Fibroblast of the aortic adventitia (primary cell): Measurements from ENCODE around the gene BST2. TPM values are rescaled to one million over a fixed set of nuclear protein-coding genes. Genes with fewer than 3 reads are reported as not detected.

ENCODE experiments used
- DNase-seq: peaks from one replicate; pipeline ENCODE4 v3.0.0-alpha.2; 2010; ENCODE audit warnings: low read depth
- H3K4me3 ChIP-seq: 2 replicates; pipeline ENCODE4 v1.5.1; 2011; ENCODE audit warnings: low read depth, mild to moderate bottlenecking, control low read depth, low read length, moderate library complexity
- CTCF ChIP-seq: IDR thresholded peaks from 2 replicates; pipeline ENCODE4 v1.5.1; 2011; ENCODE audit warnings: mild to moderate bottlenecking, low read length, control low read depth, inconsistent platforms; ENCODE audit not compliant: insufficient read depth
- total RNA-seq: library from RNA; depleted of rRNA; stranded (reverse); fragments of >200 nt; gene quantifications from 2 replicates; pipeline ENCODE4 v1.2.3, GENCODE V29; 2012; ENCODE audit warnings: low replicate concordance

Gene BST2
- total RNA-seq, 1 donor: 9.8 TPM

- DNase-seq: no peak
- H3K4me3 ChIP-seq: no peak overlapping the region
- TF ChIP-seq CTCF: no peak
These were observed 836 bp upstream of the BST2 start for GRCh38 chr19:17406046-17406886.

- no peak for TF ChIP-seq CTCF
- DNase-seq: no peak
- peak overlapping the region; percentile 31 for H3K4me3 ChIP-seq
These were observed 695 bp downstream of the BST2 start for GRCh38 chr19:17404621-17405249.

GRCh38 chr19:17404015-17404414 lies 1.4 kb downstream of the BST2 start:
- H3K4me3 ChIP-seq: no peak overlapping the region
- DNase-seq: no peak
- TF ChIP-seq CTCF: no peak

GRCh38 chr19:17402982-17403855 lies 2.2 kb downstream of the BST2 start:
- no peak overlapping the region for H3K4me3 ChIP-seq
- DNase-seq: no peak
- TF ChIP-seq CTCF: no peak

GRCh38 chr19:17401628-17402027 lies 3.8 kb downstream of the BST2 start:
- DNase-seq: no peak
- no peak for TF ChIP-seq CTCF
- H3K4me3 ChIP-seq: no peak overlapping the region

GRCh38 chr19:17398902-17399527 lies 6.4 kb downstream of the BST2 start:
- DNase-seq: no peak
- no peak overlapping the region for H3K4me3 ChIP-seq
- TF ChIP-seq CTCF: no peak
